Stimulated activated naive CD8-positive, alpha-beta T cell treated with anti-CD3 and anti-CD28 coated beads, Interleukin-15, Interleukin-2, amounts not matched to agents 100 ng/mL and 50 ng/mL, for 24 hours (primary cell): ENCODE results near the gene MBOAT2.

ENCODE experiments used
- H3K27ac Mint-ChIP-seq: one replicate; pipeline ENCODE4 v1.8.0; 2021; ENCODE audit warnings: mild to moderate bottlenecking, mixed read lengths
- H3K27me3 Mint-ChIP-seq: one replicate; pipeline ENCODE4 v1.8.0; 2021; ENCODE audit warnings: mixed read lengths
- H3K36me3 Mint-ChIP-seq: one replicate; pipeline ENCODE4 v1.8.0; 2021; ENCODE audit warnings: low read depth, mixed read lengths
- H3K4me1 Mint-ChIP-seq: one replicate; pipeline ENCODE4 v1.8.0; 2021; ENCODE audit warnings: low read depth, mixed read lengths
- H3K4me3 Mint-ChIP-seq: one replicate; pipeline ENCODE4 v1.8.0; 2021; ENCODE audit warnings: mild to moderate bottlenecking, mixed read lengths
- H3K9me3 Mint-ChIP-seq: one replicate; pipeline ENCODE4 v1.8.0; 2021; ENCODE audit warnings: mixed read lengths

MBOAT2 gene

DNA sequence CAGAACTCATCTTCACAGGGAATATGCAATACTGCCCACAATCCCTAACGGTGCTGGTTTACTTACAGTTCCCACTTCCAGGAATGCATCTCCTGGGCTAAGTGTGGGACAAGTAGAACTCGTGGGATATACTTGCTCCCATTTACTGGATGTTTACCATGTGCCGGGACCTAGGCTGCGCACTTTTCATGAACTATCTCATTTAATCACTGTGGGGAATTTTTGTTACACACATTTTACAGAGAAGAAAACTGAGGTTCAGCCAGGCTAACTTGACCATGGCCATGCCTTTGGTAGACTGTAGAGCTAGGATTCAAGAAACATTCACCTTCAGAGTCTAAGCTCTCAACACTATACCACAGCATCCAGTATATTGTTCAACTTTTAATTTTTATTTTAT is 24.4 kb upstream of the MBOAT2 start:
- Mint-ChIP-seq H3K4me1 (no peaks in the 10 kb centered on the region), H3K27me3 (peaks cover 43% of the 10 kb centered on the region), H3K9me3 (no peaks in the 10 kb centered on the region), H3K36me3 (no peaks in the 10 kb centered on the region), H3K27ac (no peak overlapping the region), H3K4me3 (no peak overlapping the region)

GRCh38 chr2:9025746-9026145 is 22.3 kb upstream of the MBOAT2 start:
- H3K27me3 Mint-ChIP-seq, result peaks cover 35% of the 10 kb centered on the region
- H3K4me1 Mint-ChIP-seq, result no peaks in the 10 kb centered on the region
- H3K27ac Mint-ChIP-seq, result no peak overlapping the region
- no peak overlapping the region for H3K4me3 Mint-ChIP-seq
- no peaks in the 10 kb centered on the region for H3K36me3 Mint-ChIP-seq
- no peaks in the 10 kb centered on the region for H3K9me3 Mint-ChIP-seq

GRCh38 chr2:9024575-9024974 is 21.1 kb upstream of the MBOAT2 start:
- Mint-ChIP-seq H3K4me3 (no peak overlapping the region), H3K9me3 (no peaks in the 10 kb centered on the region), H3K27ac (no peak overlapping the region), H3K4me1 (no peaks in the 10 kb centered on the region), H3K27me3 (peaks cover 32% of the 10 kb centered on the region), H3K36me3 (no peaks in the 10 kb centered on the region)

DNA sequence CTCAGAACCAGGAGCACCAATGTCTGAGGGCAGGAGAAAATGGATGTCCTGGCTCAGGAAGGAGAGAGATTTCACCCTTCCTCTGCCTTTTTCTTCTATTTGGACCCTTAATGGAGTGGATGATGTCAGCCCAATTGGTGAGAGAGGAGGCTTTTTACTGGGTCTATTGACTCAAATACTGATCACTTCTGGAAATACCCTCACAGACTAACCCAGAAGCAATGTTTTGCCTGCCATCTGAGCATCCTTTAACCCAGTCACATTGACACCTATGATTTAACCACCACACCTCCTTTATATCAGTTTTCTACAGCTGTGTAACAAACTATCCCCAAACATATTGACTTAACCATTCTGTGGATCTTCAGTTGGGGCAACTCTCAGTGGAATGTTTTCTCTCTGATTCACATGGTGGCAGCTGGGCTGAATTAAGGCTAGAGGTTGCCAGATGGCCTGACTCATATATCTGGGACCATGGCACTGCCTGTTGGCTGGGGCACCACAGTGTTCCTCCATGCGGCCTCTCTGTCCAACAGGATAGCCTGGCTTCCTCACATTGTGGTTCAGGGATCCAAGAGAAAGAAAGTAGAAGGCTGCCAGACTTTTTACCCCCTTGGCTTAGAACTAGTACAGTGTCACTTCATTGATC is 18.2 kb upstream of the MBOAT2 start:
- peaks cover 24% of the 10 kb centered on the region for H3K27me3 Mint-ChIP-seq
- H3K4me3 Mint-ChIP-seq, result no peak overlapping the region
- no peaks in the 10 kb centered on the region for H3K36me3 Mint-ChIP-seq
- H3K4me1 Mint-ChIP-seq, result no peaks in the 10 kb centered on the region
- no peaks in the 10 kb centered on the region for H3K9me3 Mint-ChIP-seq
- no peak overlapping the region for H3K27ac Mint-ChIP-seq

GRCh38 chr2:9020267-9020666 is 16.8 kb upstream of the MBOAT2 start:
- H3K27ac Mint-ChIP-seq, result no peak overlapping the region
- H3K36me3 Mint-ChIP-seq, result no peaks in the 10 kb centered on the region

DNA sequence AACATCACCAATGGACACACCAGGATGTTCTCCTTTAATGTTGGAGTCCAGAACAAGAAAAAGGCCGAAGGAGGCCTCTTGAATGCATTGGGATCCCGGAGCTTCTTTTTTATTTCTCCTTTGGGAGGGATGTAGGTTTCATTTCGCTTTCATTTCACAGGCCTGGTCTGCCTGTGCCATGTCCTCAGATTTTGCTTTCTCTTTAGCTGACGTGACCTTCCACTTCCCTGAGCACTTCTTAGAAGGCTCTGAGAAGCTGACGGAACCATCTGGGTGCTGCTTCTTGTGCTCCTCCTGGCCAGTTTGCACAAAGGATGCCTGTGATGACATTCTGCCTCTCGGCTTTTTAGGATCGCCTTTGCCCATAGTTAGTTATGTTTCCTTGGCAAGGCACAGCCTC is 15.1 kb upstream of the MBOAT2 start:
- Mint-ChIP-seq H3K27me3 (peaks cover 22% of the 10 kb centered on the region), H3K4me1 (no peaks in the 10 kb centered on the region), H3K36me3 (no peaks in the 10 kb centered on the region), H3K9me3 (no peaks in the 10 kb centered on the region), H3K27ac (no peak overlapping the region), H3K4me3 (no peak overlapping the region)

More at GRCh38 chr2:9020267-9020666, 16.8 kb upstream of the MBOAT2 start:
- no peak overlapping the region for H3K4me3 Mint-ChIP-seq
- no peaks in the 10 kb centered on the region for H3K4me1 Mint-ChIP-seq
- H3K9me3 Mint-ChIP-seq, result no peaks in the 10 kb centered on the region
- peaks cover 24% of the 10 kb centered on the region for H3K27me3 Mint-ChIP-seq

GRCh38 chr2:9018109-9018508 is 14.6 kb upstream of the MBOAT2 start:
- Mint-ChIP-seq H3K4me3 (no peak overlapping the region), H3K4me1 (no peaks in the 10 kb centered on the region), H3K36me3 (no peaks in the 10 kb centered on the region), H3K27me3 (peaks cover 19% of the 10 kb centered on the region), H3K9me3 (no peaks in the 10 kb centered on the region), H3K27ac (no peak overlapping the region)

DNA sequence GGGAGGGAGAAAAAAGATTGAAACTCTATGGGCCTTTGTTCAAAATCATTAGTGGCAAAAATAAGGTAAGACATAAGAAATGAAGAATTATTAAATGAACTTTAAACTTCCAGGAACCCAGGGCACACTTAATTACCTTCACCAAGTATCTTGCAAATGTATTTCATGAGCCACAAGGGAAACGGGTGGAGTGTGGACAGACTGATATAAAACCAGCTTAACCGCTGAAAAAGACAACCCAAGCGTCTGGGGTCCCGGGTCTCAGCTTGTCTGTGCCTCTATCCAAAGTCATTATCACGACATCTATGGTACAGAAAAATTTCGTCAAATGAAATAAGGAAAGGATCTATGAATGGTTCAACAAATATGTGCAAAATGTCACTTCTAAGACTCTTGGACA is 13.9 kb upstream of the MBOAT2 start:
- H3K27me3 Mint-ChIP-seq, result peaks cover 19% of the 10 kb centered on the region
- H3K4me1 Mint-ChIP-seq, result no peaks in the 10 kb centered on the region
- H3K9me3 Mint-ChIP-seq, result no peaks in the 10 kb centered on the region
- H3K4me3 Mint-ChIP-seq, result no peak overlapping the region
- no peak overlapping the region for H3K27ac Mint-ChIP-seq
- no peaks in the 10 kb centered on the region for H3K36me3 Mint-ChIP-seq

- no peaks in the 10 kb centered on the region for H3K4me1 Mint-ChIP-seq
- no peak overlapping the region for H3K27ac Mint-ChIP-seq
- peaks cover 17% of the 10 kb centered on the region for H3K27me3 Mint-ChIP-seq
- no peaks in the 10 kb centered on the region for H3K9me3 Mint-ChIP-seq
- H3K36me3 Mint-ChIP-seq, result no peaks in the 10 kb centered on the region
- H3K4me3 Mint-ChIP-seq, result no peak overlapping the region
Observed at GRCh38 chr2:9015998-9016397, 12.5 kb upstream of the MBOAT2 start.

DNA sequence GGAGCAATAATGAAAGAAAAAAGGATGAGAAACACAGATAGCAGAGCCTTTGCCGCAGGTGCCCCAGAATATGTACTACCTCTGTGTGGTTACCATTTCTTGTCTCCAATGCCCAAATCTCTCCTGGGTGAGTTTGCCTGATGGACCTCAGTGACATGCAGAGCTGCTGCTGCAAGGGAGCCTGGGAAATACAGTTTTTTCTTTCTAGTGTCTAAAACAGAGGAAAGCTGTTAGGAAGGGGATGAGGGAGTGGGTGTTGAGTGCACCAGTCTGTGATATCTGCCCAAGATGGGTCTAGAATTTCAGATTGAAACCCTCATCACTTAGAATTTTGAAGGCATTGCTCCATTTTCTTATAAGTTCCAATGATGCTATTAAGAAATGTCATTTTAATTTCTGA is 9.9 kb upstream of the MBOAT2 start:
- H3K27me3 Mint-ChIP-seq, result peaks cover 14% of the 10 kb centered on the region
- H3K27ac Mint-ChIP-seq, result no peak overlapping the region
- no peaks in the 10 kb centered on the region for H3K4me1 Mint-ChIP-seq
- no peaks in the 10 kb centered on the region for H3K36me3 Mint-ChIP-seq
- no peak overlapping the region for H3K4me3 Mint-ChIP-seq
- H3K9me3 Mint-ChIP-seq, result no peaks in the 10 kb centered on the region

DNA sequence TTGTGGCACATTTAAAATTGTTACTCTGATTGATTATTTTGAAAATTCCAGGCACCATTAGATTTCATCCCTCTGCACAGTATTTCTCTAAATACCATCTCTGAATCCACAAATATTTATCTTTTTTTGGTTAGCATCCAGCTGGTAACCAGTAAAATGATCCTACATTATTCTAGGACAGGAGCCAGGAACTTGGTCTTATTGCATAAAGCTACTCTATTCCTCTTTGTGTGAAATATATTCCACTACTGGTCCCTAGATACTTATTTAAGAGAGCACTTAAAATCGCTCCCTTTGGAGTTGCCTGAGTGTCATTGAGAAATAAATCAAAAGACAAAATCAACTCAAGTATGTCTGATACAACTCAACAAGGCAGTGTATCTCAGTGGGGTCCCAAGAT is 7.4 kb upstream of the MBOAT2 start:
- no peaks in the 10 kb centered on the region for H3K4me1 Mint-ChIP-seq
- H3K9me3 Mint-ChIP-seq, result no peaks in the 10 kb centered on the region
- H3K36me3 Mint-ChIP-seq, result no peaks in the 10 kb centered on the region
- H3K4me3 Mint-ChIP-seq, result no peak overlapping the region
- no peak overlapping the region for H3K27ac Mint-ChIP-seq
- H3K27me3 Mint-ChIP-seq, result peaks cover 11% of the 10 kb centered on the region

- Mint-ChIP-seq H3K9me3 (no peaks in the 10 kb centered on the region), H3K4me1 (peaks cover 5% of the 10 kb centered on the region), H3K36me3 (no peaks in the 10 kb centered on the region), H3K4me3 (no peak overlapping the region), H3K27ac (no peak overlapping the region), H3K27me3 (peaks cover 10% of the 10 kb centered on the region)
Observed at GRCh38 chr2:9008951-9009664, 5.6 kb upstream of the MBOAT2 start.

GRCh38 chr2:9006368-9006767 is 2.9 kb upstream of the MBOAT2 start:
- Mint-ChIP-seq H3K36me3 (no peaks in the 10 kb centered on the region), H3K27me3 (peaks cover 16% of the 10 kb centered on the region), H3K4me1 (peaks cover 11% of the 10 kb centered on the region), H3K27ac (no peak overlapping the region), H3K9me3 (no peaks in the 10 kb centered on the region), H3K4me3 (no peak overlapping the region)

DNA sequence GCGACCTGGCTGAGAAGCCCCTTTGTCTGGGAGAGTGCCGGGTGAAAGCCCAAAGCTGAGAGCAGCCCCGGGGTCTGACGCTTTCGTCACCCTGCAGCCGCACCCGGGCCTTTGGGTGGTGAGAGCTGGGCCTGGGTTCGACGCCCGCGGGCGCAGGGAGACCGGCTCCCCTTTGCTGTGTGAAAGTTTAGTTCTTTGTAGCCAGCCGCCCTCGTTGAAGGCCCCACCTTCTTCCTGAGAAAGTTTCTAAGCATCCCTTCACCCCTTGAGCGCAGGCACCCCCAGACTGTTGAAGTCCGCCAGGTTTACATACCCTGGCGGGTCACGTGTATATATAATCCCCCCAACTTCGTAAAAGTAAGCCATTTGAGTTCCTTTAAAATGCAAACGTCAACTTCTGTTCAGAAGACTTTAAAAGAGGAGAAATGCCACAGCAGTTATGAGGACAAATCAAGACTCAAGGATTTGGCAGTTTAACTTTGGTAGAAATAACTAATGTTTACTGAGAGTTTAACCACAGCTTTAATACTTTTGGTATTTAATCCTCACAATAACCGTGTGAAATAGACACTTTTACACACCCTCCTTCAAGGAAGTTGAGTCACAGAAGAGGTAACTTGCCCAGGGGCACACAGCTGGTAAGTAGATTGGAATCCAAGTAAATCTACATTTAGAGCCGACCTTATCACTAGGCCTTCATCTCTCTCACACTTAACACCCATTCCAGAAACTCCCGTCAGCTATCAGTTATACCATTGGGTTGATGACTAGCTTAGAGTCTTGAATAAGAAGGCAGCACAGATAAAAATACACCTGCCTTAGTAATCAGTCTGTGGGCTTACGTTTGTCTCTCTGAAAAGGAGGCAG is 1.1 kb upstream of the MBOAT2 start:
- H3K27me3 Mint-ChIP-seq, result peaks cover 16% of the 10 kb centered on the region
- no peaks in the 10 kb centered on the region for H3K36me3 Mint-ChIP-seq
- H3K9me3 Mint-ChIP-seq, result no peaks in the 10 kb centered on the region
- H3K4me1 Mint-ChIP-seq, result peaks cover 11% of the 10 kb centered on the region
- peak overlapping the region; percentile 72 for H3K4me3 Mint-ChIP-seq
- peak overlapping the region; percentile 65 for H3K27ac Mint-ChIP-seq

DNA sequence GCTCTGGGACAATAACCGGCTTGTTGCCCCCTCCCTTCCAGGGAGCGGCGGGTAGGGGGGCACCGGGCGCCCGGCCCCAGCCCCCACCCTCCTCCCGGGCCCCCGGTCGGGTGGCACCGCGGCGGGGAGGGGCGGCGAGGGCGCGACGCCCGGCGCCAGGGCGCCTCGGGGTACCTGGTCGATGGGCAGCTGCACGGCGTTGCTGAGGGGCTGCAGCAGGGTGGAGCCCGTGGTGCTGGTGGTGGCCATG is 193 bp downstream of the MBOAT2 start:
- Mint-ChIP-seq H3K27ac (no peak overlapping the region), H3K4me1 (peaks cover 11% of the 10 kb centered on the region), H3K9me3 (no peaks in the 10 kb centered on the region), H3K4me3 (no peak overlapping the region), H3K36me3 (no peaks in the 10 kb centered on the region), H3K27me3 (peaks cover 16% of the 10 kb centered on the region)
